WTC11 (cell line): ENCODE measurements around the gene CBFA2T3. TPM values are rescaled to one million over a fixed set of nuclear protein-coding genes. Genes with fewer than 3 reads are reported as not detected.

Experiments used
- ATAC-seq: fragments of 200-7000 bp; cut with Tn5 transposase; 2 replicates; pipeline ENCODE4 v1.10.0; 2021; ENCODE audit warnings: mild to moderate bottlenecking, moderate library complexity
- CTCF ChIA-PET: fragments of 300-600 bp; sonication (Branson Sonifier 250); formaldehyde crosslinking; loops from one replicate; lab custom pipeline; 2021; ENCODE audit warnings: antibody characterized with exemption; lab: Charles Lee
- POLR2A ChIA-PET: fragments of 350-600 bp; sonication (Branson Sonifier 250); formaldehyde crosslinking; loops from one replicate; lab custom pipeline; 2021; ENCODE audit warnings: antibody characterized with exemption; lab: Charles Lee
- DNase-seq: peaks from one replicate; pipeline ENCODE4 v3.0.0; 2021; ENCODE audit warnings: low spot score
- H3K27ac Mint-ChIP-seq: 2 replicates; pipeline ENCODE4 v1.8.0; 2021; ENCODE audit warnings: mixed read lengths
- H3K27me3 Mint-ChIP-seq: 2 replicates; pipeline ENCODE4 v1.8.0; 2021; ENCODE audit warnings: low read depth, mild to moderate bottlenecking, moderate library complexity, mixed read lengths
- H3K36me3 Mint-ChIP-seq: 2 replicates; pipeline ENCODE4 v1.8.0; 2021; ENCODE audit warnings: mixed read lengths
- H3K4me1 Mint-ChIP-seq: 2 replicates; pipeline ENCODE4 v1.8.0; 2022; ENCODE audit warnings: mixed read lengths
- H3K4me3 Mint-ChIP-seq: 2 replicates; pipeline ENCODE4 v1.8.0; 2021; ENCODE audit warnings: mild to moderate bottlenecking, moderate library complexity, mixed read lengths
- H3K9me3 Mint-ChIP-seq: 2 replicates; pipeline ENCODE4 v1.8.0; 2021; ENCODE audit warnings: mixed read lengths
- AFF4 ChIP-seq: sonication (generic); formaldehyde crosslinking; IDR thresholded peaks from 2 replicates; pipeline ENCODE4 v1.8.1; 2023; ENCODE audit warnings: mild to moderate bottlenecking, missing genetic modification reagents, borderline replicate concordance
- ATF6 ChIP-seq: sonication (generic); formaldehyde crosslinking; IDR thresholded peaks from 2 replicates; pipeline ENCODE4 v1.8.1; 2023; ENCODE audit warnings: mild to moderate bottlenecking, missing genetic modification reagents
- CBFB ChIP-seq: sonication (generic); formaldehyde crosslinking; IDR thresholded peaks from 2 replicates; pipeline ENCODE4 v1.8.1; 2022; ENCODE audit warnings: mild to moderate bottlenecking, low read depth, missing genetic modification reagents
- FOXJ3 ChIP-seq: sonication (generic); formaldehyde crosslinking; IDR thresholded peaks from 2 replicates; pipeline ENCODE4 v1.9.0; 2021; ENCODE audit warnings: missing genetic modification reagents, mild to moderate bottlenecking, borderline replicate concordance
- FOXK1 ChIP-seq: sonication (generic); formaldehyde crosslinking; IDR thresholded peaks from 2 replicates; pipeline ENCODE4 v1.8.0; 2022; ENCODE audit warnings: mild to moderate bottlenecking, moderate library complexity, missing genetic modification reagents
- IRF2 ChIP-seq: sonication (generic); formaldehyde crosslinking; IDR thresholded peaks from 2 replicates; pipeline ENCODE4 v1.8.0; 2022; ENCODE audit warnings: low read depth, missing genetic modification reagents, borderline replicate concordance
- JAZF1 ChIP-seq: fragments of 250-450 bp; sonication (Bioruptor Pico); IDR thresholded peaks from 2 replicates; pipeline ENCODE4 v1.9.0; 2021; ENCODE audit warnings: moderate library complexity, mild to moderate bottlenecking, inconsistent platforms
- SMAD3 ChIP-seq: sonication (generic); formaldehyde crosslinking; IDR thresholded peaks from 2 replicates; pipeline ENCODE4 v1.8.0; 2022; ENCODE audit warnings: missing genetic modification reagents, mild to moderate bottlenecking, borderline replicate concordance
- USF1 ChIP-seq: sonication (generic); formaldehyde crosslinking; IDR thresholded peaks from 2 replicates; pipeline ENCODE4 v1.8.0; 2022; ENCODE audit warnings: mild to moderate bottlenecking, missing genetic modification reagents
- ZNF121 ChIP-seq: sonication (generic); formaldehyde crosslinking; IDR thresholded peaks from 2 replicates; pipeline ENCODE4 v1.8.0; 2023; ENCODE audit warnings: missing genetic modification reagents
- ZNF317 ChIP-seq: sonication (generic); formaldehyde crosslinking; IDR thresholded peaks from 2 replicates; pipeline ENCODE4 v1.8.1; 2023; ENCODE audit warnings: low read depth, mild to moderate bottlenecking, moderate library complexity, missing genetic modification reagents, borderline replicate concordance
- ZNF512 ChIP-seq: sonication (generic); formaldehyde crosslinking; IDR thresholded peaks from 2 replicates; pipeline ENCODE4 v1.8.1; 2022; ENCODE audit warnings: missing genetic modification reagents, borderline replicate concordance
- ZNF532 ChIP-seq: fragments of 250-450 bp; sonication (Bioruptor Pico); IDR thresholded peaks from 2 replicates; pipeline ENCODE4 v1.9.0; 2021; ENCODE audit warnings: mild to moderate bottlenecking, borderline replicate concordance
- total RNA-seq: library from RNA; stranded (reverse); gene quantifications from 3 replicates; pipeline ENCODE4 v1.2.3, GENCODE V29; 2021

Gene CBFA2T3
- total RNA-seq, 1 experiment from 2014 or later, result 2.6 TPM

- peaks cover 11% of the 10 kb centered on the region for H3K36me3 Mint-ChIP-seq
- H3K4me3 Mint-ChIP-seq, result no peak overlapping the region
- peaks cover 14% of the 10 kb centered on the region for H3K4me1 Mint-ChIP-seq
- ATAC-seq (no peak), DNase-seq (no peak)
- H3K9me3 Mint-ChIP-seq, result peaks cover 15% of the 10 kb centered on the region
- TF ChIP-seq USF1, result no peak
- no peak for TF ChIP-seq CBFB (CRISPR knock-in tag)
- no peak for TF ChIP-seq ZNF532 (CRISPR knock-in tag)
- no peak for TF ChIP-seq FOXK1
- no peak for TF ChIP-seq AFF4 (CRISPR knock-in tag)
- TF ChIP-seq ZNF317 (CRISPR knock-in tag), result no peak
- TF ChIP-seq SMAD3, result no peak
- no peak for TF ChIP-seq JAZF1 (CRISPR knock-in tag)
- no peak for TF ChIP-seq IRF2 (CRISPR knock-in tag)
- TF ChIP-seq FOXJ3 (CRISPR knock-in tag), result no peak
- TF ChIP-seq ZNF121, result no peak
- no peak for TF ChIP-seq ATF6 (CRISPR knock-in tag)
- TF ChIP-seq ZNF512, result no peak
- H3K27ac Mint-ChIP-seq, result no peak overlapping the region
- POLR2A ChIA-PET, result no interaction called here
- CTCF ChIA-PET, result interaction anchor here (1.6 kb wide), 1 partner anchor 173 kb away, joined by 5 read pairs; no protein-coding TSS in a partner anchor
- peaks cover 9% of the 10 kb centered on the region for H3K27me3 Mint-ChIP-seq
Measured at GRCh38 chr16:88993946-88994600, 17.1 kb upstream of the CBFA2T3 start.
